Uterus (tissue), 4 donors: Measurements from ENCODE around the gene RC3H1. TPM values are rescaled to one million over a fixed set of nuclear protein-coding genes. Genes with fewer than 3 reads are reported as not detected.

Source experiments
- DNase-seq, 2 donors: peaks; one replicate each; pipeline ENCODE4 v3.0.0-alpha.2; 2019 to 2020
- H3K27ac ChIP-seq, 2 donors: fragments of 200-600 bp; sonication (generic); 1 replicate in 1 of 2; 2 replicates in 1 of 2; pipeline ENCODE4 v1.5.1; 2016 to 2018
- H3K27me3 ChIP-seq, 2 donors: fragments of 200-600 bp; sonication (generic); one replicate each; pipeline ENCODE4 v1.5.1; 2018 to 2019; ENCODE audit warnings: control low read depth in 1 of 2
- H3K36me3 ChIP-seq, 2 donors: fragments of 200-600 bp; sonication (generic); one replicate each; pipeline ENCODE4 v1.5.1; 2019; ENCODE audit warnings: control low read depth in 1 of 2
- H3K4me1 ChIP-seq, 2 donors: fragments of 200-600 bp; sonication (generic); one replicate each; pipeline ENCODE4 v1.5.1; 2018 to 2019; ENCODE audit warnings: control low read depth in 1 of 2
- H3K4me3 ChIP-seq, 2 donors: fragments of 200-600 bp; sonication (generic); 1 replicate in 1 of 2; 2 replicates in 1 of 2; pipeline ENCODE4 v1.5.1; 2018 to 2019; ENCODE audit warnings: mild to moderate bottlenecking in 1 of 2
- H3K9me3 ChIP-seq, 2 donors: fragments of 200-600 bp; sonication (generic); one replicate each; pipeline ENCODE4 v1.5.1; 2019; ENCODE audit warnings: control low read depth in 1 of 2
- POLR2A ChIP-seq, 2 donors: fragments of 450-650 bp; IDR thresholded peaks; one replicate each; pipeline ENCODE4 v1.6.1; 2016; ENCODE audit warnings: antibody characterized with exemption in 2 of 2, mild to moderate bottlenecking in 1 of 2, moderate library complexity in 1 of 2
- intact Hi-C: fragments of 100-400 bp; cut with DNase I; formaldehyde crosslinking; loops from one replicate; pipeline ENCODE4 v1.15.1; 2023; ENCODE audit warnings: low total_unique reads
- small RNA-seq: library from RNA; depleted of rRNA; stranded (forward); fragments of <200 nt; gene quantifications from one replicate; pipeline ENCODE3, GENCODE V24; 2016
- total RNA-seq, 4 donors: library from RNA; depleted of rRNA in 3 of 4; stranded (reverse); fragments of >200 nt in 3 of 4; gene quantifications; one replicate each; pipeline versions ENCODE4 v1.1.0 to v1.2.4, GENCODE V29; 2014 to 2023
- TF ChIP-seq, protein P1 (sequence below), 4 experiments: fragments of 200-600 bp in 2 of 4; fragments of 450-650 bp in 2 of 4; sonication (generic) in 2 of 4; IDR thresholded peaks; one replicate each; pipeline ENCODE4 v1.5.1; 2016 to 2019; ENCODE audit warnings: antibody characterized with exemption in 4 of 4, mild to moderate bottlenecking in 2 of 4, moderate library complexity in 1 of 4
- donor health status: DM: yes; HTN: yes; CAD: no.

RC3H1 gene
- total RNA-seq, 4 donors from 2014 or later, result 15.9 to 45.7 (median 32.7) TPM

DNA sequence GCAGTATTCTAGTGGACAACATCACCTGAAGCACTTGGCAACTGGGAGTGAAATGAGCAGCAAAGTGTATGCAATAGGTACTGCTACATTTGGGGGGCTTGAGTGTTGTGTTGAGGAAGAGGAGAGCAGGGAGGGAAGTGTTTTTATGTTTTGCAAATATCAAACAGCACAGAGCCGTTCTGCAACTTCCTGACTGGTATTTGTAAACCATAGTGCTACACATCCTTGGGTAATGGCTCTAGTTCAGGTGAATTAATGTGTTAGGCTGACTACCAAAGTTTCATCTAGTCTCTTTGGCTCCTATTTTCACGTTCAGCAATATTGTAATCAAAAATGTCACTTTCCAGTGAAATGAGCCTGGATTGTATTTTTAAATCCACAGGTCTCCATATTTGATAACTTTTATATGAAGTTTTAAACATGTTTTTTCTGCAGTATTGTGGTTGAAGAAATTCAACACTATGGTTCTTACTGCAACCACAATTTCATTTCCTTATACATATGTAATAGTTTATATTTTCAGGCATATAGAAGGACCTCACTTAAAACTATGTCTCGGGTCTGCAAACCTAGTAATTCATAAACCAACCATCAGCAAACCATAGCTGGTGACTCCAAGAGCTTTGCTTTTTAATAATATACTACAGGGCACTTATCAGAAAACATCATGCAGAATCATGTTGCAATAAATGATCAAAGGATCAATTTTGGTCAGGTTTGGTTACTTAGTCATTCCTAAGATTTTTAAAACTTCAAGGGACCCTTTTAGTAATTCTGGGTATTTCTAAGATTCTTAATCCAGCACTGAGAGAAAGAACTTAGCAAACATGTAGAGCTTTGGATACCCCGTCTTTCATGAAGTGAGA is 135.2 kb downstream of the RC3H1 start:
- no peak overlapping the region for H3K4me3 ChIP-seq
- TF ChIP-seq, protein P1, sequence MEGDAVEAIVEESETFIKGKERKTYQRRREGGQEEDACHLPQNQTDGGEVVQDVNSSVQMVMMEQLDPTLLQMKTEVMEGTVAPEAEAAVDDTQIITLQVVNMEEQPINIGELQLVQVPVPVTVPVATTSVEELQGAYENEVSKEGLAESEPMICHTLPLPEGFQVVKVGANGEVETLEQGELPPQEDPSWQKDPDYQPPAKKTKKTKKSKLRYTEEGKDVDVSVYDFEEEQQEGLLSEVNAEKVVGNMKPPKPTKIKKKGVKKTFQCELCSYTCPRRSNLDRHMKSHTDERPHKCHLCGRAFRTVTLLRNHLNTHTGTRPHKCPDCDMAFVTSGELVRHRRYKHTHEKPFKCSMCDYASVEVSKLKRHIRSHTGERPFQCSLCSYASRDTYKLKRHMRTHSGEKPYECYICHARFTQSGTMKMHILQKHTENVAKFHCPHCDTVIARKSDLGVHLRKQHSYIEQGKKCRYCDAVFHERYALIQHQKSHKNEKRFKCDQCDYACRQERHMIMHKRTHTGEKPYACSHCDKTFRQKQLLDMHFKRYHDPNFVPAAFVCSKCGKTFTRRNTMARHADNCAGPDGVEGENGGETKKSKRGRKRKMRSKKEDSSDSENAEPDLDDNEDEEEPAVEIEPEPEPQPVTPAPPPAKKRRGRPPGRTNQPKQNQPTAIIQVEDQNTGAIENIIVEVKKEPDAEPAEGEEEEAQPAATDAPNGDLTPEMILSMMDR (IDR thresholded peaks at IDR 0.05), result no peak
- no peak for TF ChIP-seq POLR2A (IDR thresholded peaks at IDR 0.05)
- no peaks in the 10 kb centered on the region for H3K4me1 ChIP-seq
- no peaks in the 10 kb centered on the region for H3K27me3 ChIP-seq
- no peak overlapping the region for H3K27ac ChIP-seq
- H3K36me3 ChIP-seq, result no peaks in the 10 kb centered on the region
- no peak for DNase-seq
- H3K9me3 ChIP-seq, result no peaks in the 10 kb centered on the region
- intact Hi-C loops, result no loop called here

DNA sequence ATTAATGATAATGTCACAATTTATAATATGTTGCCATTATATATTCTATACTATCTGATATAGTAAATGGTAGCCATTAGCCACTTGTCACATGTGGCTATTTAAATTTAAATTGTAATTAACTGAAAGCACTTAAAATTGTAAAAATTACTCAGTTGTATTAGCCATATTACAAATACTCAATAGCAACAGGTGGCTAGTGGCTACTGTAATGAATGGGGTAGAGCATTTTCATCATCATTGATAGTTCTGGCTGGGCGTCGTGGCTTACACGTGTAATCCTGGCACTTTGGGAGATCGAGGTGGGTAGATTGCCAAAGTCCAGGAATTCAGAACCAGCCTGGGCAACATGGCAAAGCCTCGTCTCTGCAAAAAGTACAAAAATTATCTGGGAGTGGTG is 137.5 kb downstream of the RC3H1 start:
- intact Hi-C loops, result no loop called here

More for the DNA sequence above, 137.5 kb downstream of the RC3H1 start:
- Histone ChIP-seq H3K27ac (no peak overlapping the region), H3K4me1 (no peaks in the 10 kb centered on the region), H3K4me3 (no peak overlapping the region), H3K36me3 (no peaks in the 10 kb centered on the region), H3K27me3 (no peaks in the 10 kb centered on the region), H3K9me3 (no peaks in the 10 kb centered on the region)
- TF ChIP-seq, protein P1 (IDR thresholded peaks at IDR 0.05), result no peak
- TF ChIP-seq POLR2A (IDR thresholded peaks at IDR 0.05), result no peak
- no peak for DNase-seq

Small RNAs within 50 kb of the gene (small RNA-seq; reads per million reads assigned to genes)
- gene RNA5SP67 (not detected), gene RNA5SP68 (not detected)

Other genes starting within 250 kb of the RC3H1 start
- 10 to 100 TPM in 3 of 4 donors, 1 to 10 TPM in 1; 4.1 to 20.0 (median 12.7) TPM for gene DARS2, start 197.7 kb downstream of the RC3H1 start, total RNA-seq
- gene CENPL, start 197.5 kb downstream of the RC3H1 start, total RNA-seq, result 10 to 100 TPM in 1 of 4 donors, 1 to 10 TPM in 1, under 1 TPM in 1, not detected in 1; 0.51 to 24.2 (median 4.7) TPM
- 1,000 to 10,000 TPM in 2 of 4 donors, 100 to 1,000 TPM in 2; 566 to 2,222 (median 828) TPM for gene GAS5, start 154.4 kb downstream of the RC3H1 start, total RNA-seq
- gene ZBTB37, start 154.0 kb downstream of the RC3H1 start, total RNA-seq, result 10 to 100 TPM in 2 of 4 donors, 1 to 10 TPM in 2; 7.1 to 31.3 (median 11.2) TPM
- gene SERPINC1, start 105.0 kb downstream of the RC3H1 start, total RNA-seq, result 1 to 10 TPM in 1 of 4 donors, not detected in 3; 1.0 TPM
- gene RABGAP1L, start 137.2 kb upstream of the RC3H1 start, total RNA-seq, result 10 to 100 TPM; 19.1 to 93.7 (median 35.1) TPM